PC-3 (cell line): Measurements from ENCODE around the gene TAT. TPM values are rescaled to one million over a fixed set of nuclear protein-coding genes. Genes with fewer than 3 reads are reported as not detected.
"Not testable (repeated sequence)": the region's sequence is repeated elsewhere in the genome, so short reads cannot be mapped to it uniquely, and the experiment has no call there.

ENCODE experiments used
- ATAC-seq: fragments of 200-7000 bp; cut with Tn5 transposase; 2 replicates; pipeline ENCODE4 v1.9.1; 2020; ENCODE audit warnings: mild to moderate bottlenecking, moderate library complexity
- BruUV-seq: library from RNA; stranded (reverse); fragments of 400-500 nt; replicated peaks from 2 replicates; lab custom pipeline; 2021; lab: Mats Ljungman, UMichigan
- CTCF ChIA-PET: fragments of 300-600 bp; sonication (Branson Sonifier 250); formaldehyde crosslinking; loops from one replicate; lab custom pipeline; 2022; ENCODE audit warnings: antibody characterized with exemption; lab: Charles Lee
- POLR2A ChIA-PET: fragments of 300-600 bp; sonication (Branson Sonifier 250); formaldehyde crosslinking; loops from one replicate; lab custom pipeline; 2022; ENCODE audit warnings: antibody characterized with exemption; ENCODE audit not compliant: unreplicated experiment; lab: Charles Lee
- DNase-seq: peaks from one replicate; pipeline ENCODE4 v3.0.0-alpha.2; 2015
- H2AFZ ChIP-seq: fragments of 300-600 bp; sonication (generic); 2 replicates; pipeline ENCODE4 v1.6.0; 2016; ENCODE audit warnings: antibody characterized with exemption, low read length
- H3F3A ChIP-seq: fragments of 300-600 bp; sonication (generic); one replicate; pipeline ENCODE4 v1.6.0; 2017; ENCODE audit warnings: antibody characterized with exemption, low read length, control low read depth, mild to moderate bottlenecking; ENCODE audit not compliant: unreplicated experiment
- H3K27ac ChIP-seq: fragments of 300-600 bp; sonication (generic); 2 replicates; pipeline ENCODE4 v1.5.1; 2016; ENCODE audit warnings: mild to moderate bottlenecking, low read length
- H3K27me3 ChIP-seq: fragments of 300-600 bp; sonication (generic); 2 replicates; pipeline ENCODE4 v1.6.1; 2016; ENCODE audit warnings: low read length, mixed read lengths
- H3K36me3 ChIP-seq: fragments of 300-600 bp; sonication (generic); 2 replicates; pipeline ENCODE4 v1.6.1; 2016; ENCODE audit warnings: low read depth, mixed run types, low read length, mixed read lengths
- H3K4me1 ChIP-seq: fragments of 300-600 bp; sonication (generic); 2 replicates; pipeline ENCODE4 v1.5.1; 2016; ENCODE audit warnings: low read length; ENCODE audit not compliant: insufficient read depth
- H3K4me2 ChIP-seq: fragments of 300-600 bp; sonication (generic); 2 replicates; pipeline ENCODE4 v1.6.0; 2016; ENCODE audit warnings: low read length
- H3K4me3 ChIP-seq: fragments of 300-600 bp; sonication (generic); 2 replicates; pipeline ENCODE4 v1.5.1; 2016; ENCODE audit warnings: mild to moderate bottlenecking, low read length, mixed read lengths
- H3K79me2 ChIP-seq: fragments of 300-600 bp; sonication (generic); 2 replicates; pipeline ENCODE4 v1.6.1; 2017; ENCODE audit warnings: low read length, mixed read lengths
- H3K9ac ChIP-seq: fragments of 300-600 bp; sonication (generic); 2 replicates; pipeline ENCODE4 v1.6.0; 2016; ENCODE audit warnings: mild to moderate bottlenecking, low read length
- H3K9me2 ChIP-seq: fragments of 300-600 bp; sonication (generic); replicated peaks from 2 replicates; pipeline ENCODE4 v1.6.1; 2016; ENCODE audit warnings: mixed run types, low read length, mixed read lengths
- H3K9me3 ChIP-seq: fragments of 300-600 bp; sonication (generic); 2 replicates; pipeline ENCODE4 v1.6.1; 2016; ENCODE audit warnings: low read length, mixed read lengths
- H4K20me1 ChIP-seq: fragments of 300-600 bp; sonication (generic); 2 replicates; pipeline ENCODE4 v1.6.1; 2016; ENCODE audit warnings: low read length, mixed read lengths
- EZH2 ChIP-seq: fragments of 300-600 bp; sonication (generic); IDR thresholded peaks from one replicate; pipeline ENCODE4 v1.6.1; 2017; ENCODE audit warnings: antibody characterized with exemption, mild to moderate bottlenecking, low read length; ENCODE audit not compliant: unreplicated experiment
- EZH2phosphoT487 ChIP-seq: fragments of 300-600 bp; sonication (generic); IDR thresholded peaks from 2 replicates; pipeline ENCODE4 v1.6.1; 2018; ENCODE audit warnings: mild to moderate bottlenecking, antibody characterized with exemption, low read length, borderline replicate concordance
- intact Hi-C: fragments of 100-400 bp; cut with micrococcal nuclease; formaldehyde crosslinking; loops from 2 replicates; pipeline ENCODE4 v1.9.0; 2023
- total RNA-seq: library from RNA; depleted of rRNA; stranded (reverse); fragments of >200 nt; gene quantifications from 2 replicates; pipeline ENCODE4 v1.2.3, GENCODE V29; 2014
- TF ChIP-seq, protein P1 (sequence below): fragments of 300-600 bp; sonication (generic); conservative IDR thresholded peaks from 2 replicates; pipeline ENCODE4 v1.5.1; 2017; ENCODE audit warnings: antibody characterized with exemption, low read depth, mild to moderate bottlenecking, low read length

The TAT gene
- total RNA-seq, 1 experiment from 2014 or later = not detected

GRCh38 chr16:71609066-71609465 lies 32.2 kb upstream of the TAT start:
- ChIA-PET CTCF (no interaction called here), POLR2A (interaction anchor here (0.7 kb wide), 1 partner anchor 81 kb away, joined by 20 read pairs; no protein-coding TSS in a partner anchor)
- Histone ChIP-seq H3K79me2 (no peaks in the 10 kb centered on the region), H3K9me2 (no peaks in the 10 kb centered on the region), H3F3A (no peaks in the 10 kb centered on the region), H2AFZ (no peak overlapping the region), H3K4me1 (peaks cover 5% of the 10 kb centered on the region; the same call in 1 of the 2 replicates), H3K9ac (no peak overlapping the region), H3K27ac (peak overlapping the region; percentile 53), H3K4me3 (no peak overlapping the region), H3K4me2 (no peak overlapping the region), H4K20me1 (no peaks in the 10 kb centered on the region), H3K27me3 (no peaks in the 10 kb centered on the region), H3K36me3 (no peaks in the 10 kb centered on the region), H3K9me3 (no peaks in the 10 kb centered on the region)
- peak; percentile 37 for DNase-seq
- BruUV-seq = no TSS peak
- intact Hi-C loops = no loop called here
- no peak for ATAC-seq
- TF ChIP-seq EZH2 = no peak
- TF ChIP-seq, protein P1, sequence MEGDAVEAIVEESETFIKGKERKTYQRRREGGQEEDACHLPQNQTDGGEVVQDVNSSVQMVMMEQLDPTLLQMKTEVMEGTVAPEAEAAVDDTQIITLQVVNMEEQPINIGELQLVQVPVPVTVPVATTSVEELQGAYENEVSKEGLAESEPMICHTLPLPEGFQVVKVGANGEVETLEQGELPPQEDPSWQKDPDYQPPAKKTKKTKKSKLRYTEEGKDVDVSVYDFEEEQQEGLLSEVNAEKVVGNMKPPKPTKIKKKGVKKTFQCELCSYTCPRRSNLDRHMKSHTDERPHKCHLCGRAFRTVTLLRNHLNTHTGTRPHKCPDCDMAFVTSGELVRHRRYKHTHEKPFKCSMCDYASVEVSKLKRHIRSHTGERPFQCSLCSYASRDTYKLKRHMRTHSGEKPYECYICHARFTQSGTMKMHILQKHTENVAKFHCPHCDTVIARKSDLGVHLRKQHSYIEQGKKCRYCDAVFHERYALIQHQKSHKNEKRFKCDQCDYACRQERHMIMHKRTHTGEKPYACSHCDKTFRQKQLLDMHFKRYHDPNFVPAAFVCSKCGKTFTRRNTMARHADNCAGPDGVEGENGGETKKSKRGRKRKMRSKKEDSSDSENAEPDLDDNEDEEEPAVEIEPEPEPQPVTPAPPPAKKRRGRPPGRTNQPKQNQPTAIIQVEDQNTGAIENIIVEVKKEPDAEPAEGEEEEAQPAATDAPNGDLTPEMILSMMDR = no peak
- TF ChIP-seq EZH2phosphoT487 = no peak

DNA sequence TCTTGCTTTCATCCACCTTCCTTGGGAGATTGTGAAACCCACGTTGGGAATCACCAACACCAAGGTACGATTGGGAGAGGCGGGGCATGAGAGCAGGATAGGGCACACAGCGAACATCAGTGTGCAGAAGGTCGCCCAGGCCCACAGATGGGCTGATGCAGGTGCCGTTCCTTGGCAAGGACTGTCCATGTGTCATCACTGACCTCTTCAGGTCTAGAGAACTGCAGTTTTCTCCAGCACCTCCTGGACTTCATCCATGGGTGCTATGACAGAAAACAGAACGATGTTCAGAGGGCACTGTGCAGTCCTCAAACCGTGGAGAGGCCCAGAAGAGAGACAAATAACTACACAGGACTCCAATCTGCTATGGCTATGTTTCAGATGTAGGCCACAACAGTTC lies 23.9 kb upstream of the TAT start:
- Histone ChIP-seq H3K27me3 (no peaks in the 10 kb centered on the region), H3K9ac (no peak overlapping the region), H3K27ac (no peak overlapping the region), H3K4me2 (no peak overlapping the region), H4K20me1 (no peaks in the 10 kb centered on the region), H3K36me3 (no peaks in the 10 kb centered on the region), H3K79me2 (no peaks in the 10 kb centered on the region), H3K9me3 (no peaks in the 10 kb centered on the region), H3K4me1 (no peaks in the 10 kb centered on the region), H2AFZ (no peak overlapping the region), H3K9me2 (no peaks in the 10 kb centered on the region), H3F3A (no peaks in the 10 kb centered on the region), H3K4me3 (no peak overlapping the region)
- DNase-seq (no peak), ATAC-seq (no peak)
- ChIA-PET POLR2A (no interaction called here), CTCF (no interaction called here)
- no peak for TF ChIP-seq EZH2phosphoT487
- TF ChIP-seq, protein P1 = no peak
- TF ChIP-seq EZH2 = no peak
- intact Hi-C loops = no loop called here
- BruUV-seq = no TSS peak

GRCh38 chr16:71598426-71598825 lies 21.5 kb upstream of the TAT start:
- H3K4me2 ChIP-seq, H3K9me2 ChIP-seq, intact Hi-C loops, CTCF ChIA-PET, H3K4me3 ChIP-seq, H3K27ac ChIP-seq, H3K9ac ChIP-seq, H3K9me3 ChIP-seq, H3K36me3 ChIP-seq, H3K79me2 ChIP-seq, H2AFZ ChIP-seq, H3F3A ChIP-seq, H3K27me3 ChIP-seq, POLR2A ChIA-PET, ATAC-seq, BruUV-seq, H4K20me1 ChIP-seq, H3K4me1 ChIP-seq: not testable (repeated sequence)
- peak; percentile 25 for DNase-seq

DNA sequence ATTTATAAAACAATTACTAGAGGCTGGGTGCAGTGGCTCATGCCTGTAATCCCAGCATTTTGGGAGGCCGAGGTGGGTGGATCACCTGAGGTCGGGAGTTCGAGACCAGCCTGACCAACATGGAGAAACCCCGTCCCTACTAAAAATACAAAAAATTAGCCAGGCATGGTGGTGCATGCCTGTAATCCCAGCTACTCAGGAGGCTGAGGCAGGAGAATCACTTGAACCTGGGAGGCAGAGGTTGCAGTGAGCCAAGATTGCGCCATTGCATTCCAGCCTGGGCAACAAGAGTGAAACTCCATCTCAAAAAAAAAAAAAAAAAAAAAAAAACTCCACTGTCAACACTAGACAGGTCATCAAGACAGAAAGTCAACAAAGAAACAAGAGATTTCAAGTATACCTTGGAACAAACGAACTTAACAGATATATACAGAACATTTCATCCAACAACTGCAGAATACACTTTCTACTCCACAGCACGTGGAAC lies 18.5 kb upstream of the TAT start:
- H3K9me3 ChIP-seq, H4K20me1 ChIP-seq, H3K9me2 ChIP-seq, BruUV-seq, H3K27ac ChIP-seq, DNase-seq, H3K9ac ChIP-seq, H3K4me2 ChIP-seq, H3K27me3 ChIP-seq, H3F3A ChIP-seq, H3K4me1 ChIP-seq, intact Hi-C loops, H3K79me2 ChIP-seq, H3K36me3 ChIP-seq, CTCF ChIA-PET, POLR2A ChIA-PET, H3K4me3 ChIP-seq, H2AFZ ChIP-seq, ATAC-seq: not testable (repeated sequence)
